Measurements from ENCODE around the gene ATAD3C. TPM values are rescaled to one million over a fixed set of nuclear protein-coding genes. Genes with fewer than 3 reads are reported as not detected.
A peak's percentile ranks its signal among the peaks of the same experiment; 100 is the strongest.

Gene ATAD3C
- total RNA-seq, 1 donor from 2014 or later: 0.27 TPM

GRCh38 chr1:1425426-1425752 is 24.1 kb upstream of the ATAD3C start:
- Mint-ChIP-seq H3K27ac (ENCODE audit: unreplicated experiment) (no peak overlapping the region), H3K4me3 (ENCODE audit: unreplicated experiment) (no peak overlapping the region), H3K4me1 (ENCODE audit: unreplicated experiment) (peaks cover 12% of the 10 kb centered on the region), H3K9me3 (ENCODE audit: unreplicated experiment) (no peaks in the 10 kb centered on the region), H3K27me3 (ENCODE audit: unreplicated experiment) (no peaks in the 10 kb centered on the region), H3K36me3 (ENCODE audit: unreplicated experiment) (no peaks in the 10 kb centered on the region)
- DNase-seq (ENCODE audit: extremely low spot score, unreplicated experiment): no peak
- no peak for TF ChIP-seq CTCF (IDR thresholded peaks at IDR 0.05)

GRCh38 chr1:1425753-1426495 is 23.6 kb upstream of the ATAD3C start:
- no peak for DNase-seq (ENCODE audit: extremely low spot score, unreplicated experiment)
- Mint-ChIP-seq H3K4me1 (ENCODE audit: unreplicated experiment) (peaks cover 16% of the 10 kb centered on the region), H3K9me3 (ENCODE audit: unreplicated experiment) (no peaks in the 10 kb centered on the region), H3K4me3 (ENCODE audit: unreplicated experiment) (no peak overlapping the region), H3K36me3 (ENCODE audit: unreplicated experiment) (no peaks in the 10 kb centered on the region), H3K27ac (ENCODE audit: unreplicated experiment) (no peak overlapping the region), H3K27me3 (ENCODE audit: unreplicated experiment) (no peaks in the 10 kb centered on the region)
- TF ChIP-seq CTCF (IDR thresholded peaks at IDR 0.05): no peak

- Mint-ChIP-seq H3K27ac (ENCODE audit: unreplicated experiment) (no peak overlapping the region), H3K9me3 (ENCODE audit: unreplicated experiment) (no peaks in the 10 kb centered on the region), H3K4me3 (ENCODE audit: unreplicated experiment) (no peak overlapping the region), H3K27me3 (ENCODE audit: unreplicated experiment) (no peaks in the 10 kb centered on the region), H3K36me3 (ENCODE audit: unreplicated experiment) (no peaks in the 10 kb centered on the region), H3K4me1 (ENCODE audit: unreplicated experiment) (peaks cover 21% of the 10 kb centered on the region)
- DNase-seq (ENCODE audit: extremely low spot score, unreplicated experiment): no peak
- TF ChIP-seq CTCF (IDR thresholded peaks at IDR 0.05): no peak
Observed at GRCh38 chr1:1426496-1427105, 22.9 kb upstream of the ATAD3C start.

- Mint-ChIP-seq H3K4me1 (ENCODE audit: unreplicated experiment) (peaks cover 26% of the 10 kb centered on the region), H3K27me3 (ENCODE audit: unreplicated experiment) (no peaks in the 10 kb centered on the region), H3K4me3 (ENCODE audit: unreplicated experiment) (no peak overlapping the region), H3K36me3 (ENCODE audit: unreplicated experiment) (no peaks in the 10 kb centered on the region), H3K27ac (ENCODE audit: unreplicated experiment) (no peak overlapping the region), H3K9me3 (ENCODE audit: unreplicated experiment) (no peaks in the 10 kb centered on the region)
- TF ChIP-seq CTCF (IDR thresholded peaks at IDR 0.05): no peak
- peak; percentile 84 for DNase-seq (ENCODE audit: extremely low spot score, unreplicated experiment)
Observed at GRCh38 chr1:1427106-1427819, 22.2 kb upstream of the ATAD3C start.

- Mint-ChIP-seq H3K36me3 (ENCODE audit: unreplicated experiment) (no peaks in the 10 kb centered on the region), H3K27ac (ENCODE audit: unreplicated experiment) (no peak overlapping the region), H3K27me3 (ENCODE audit: unreplicated experiment) (no peaks in the 10 kb centered on the region), H3K4me3 (ENCODE audit: unreplicated experiment) (no peak overlapping the region), H3K9me3 (ENCODE audit: unreplicated experiment) (no peaks in the 10 kb centered on the region), H3K4me1 (ENCODE audit: unreplicated experiment) (peaks cover 31% of the 10 kb centered on the region)
- no peak for TF ChIP-seq CTCF (IDR thresholded peaks at IDR 0.05)
- no peak for DNase-seq (ENCODE audit: extremely low spot score, unreplicated experiment)
Observed at GRCh38 chr1:1427820-1428148, 21.7 kb upstream of the ATAD3C start.

Data from osteocyte (in vitro differentiated cells).